Measurements from ENCODE around the gene MMP28.
"Not testable (repeated sequence)": the region's sequence is repeated elsewhere in the genome, so short reads cannot be mapped to it uniquely, and the experiment has no call there.

Gene MMP28

GRCh38 chr17:35765756-35766488 lies 29.5 kb downstream of the MMP28 start:
- DNase-seq: no peak

- DNase-seq: no peak
Observed at GRCh38 chr17:35765086-35765710, 30.2 kb downstream of the MMP28 start.

- DNase-seq: peak; percentile 89
Observed at GRCh38 chr17:35764123-35764991, 31.1 kb downstream of the MMP28 start.

- DNase-seq: no peak
Observed at GRCh38 chr17:35763767-35764122, 31.7 kb downstream of the MMP28 start.

GRCh38 chr17:35761601-35762000 lies 33.8 kb downstream of the MMP28 start:
- DNase-seq: no peak

GRCh38 chr17:35760587-35760986 lies 34.9 kb downstream of the MMP28 start, which contains the start of gene C17orf50:
TSS of gene C17orf50 (plus strand) at chr17:35760887. CDS start at chr17:35760942, 55 bp downstream.
- no peak for DNase-seq

- DNase-seq: no peak
Observed at GRCh38 chr17:35757243-35757642, 38.2 kb downstream of the MMP28 start.

GRCh38 chr17:35752945-35753764 lies 42.3 kb downstream of the MMP28 start, which contains the start of gene GAS2L2:
TSS of gene GAS2L2 (minus strand) at chr17:35753239. CDS start at chr17:35752850, 389 bp downstream.
- DNase-seq: no peak

GRCh38 chr17:35752471-35752870 lies 43.0 kb downstream of the MMP28 start:
- no peak for DNase-seq

- not testable (repeated sequence) for DNase-seq
Observed at GRCh38 chr17:35751541-35751940, 43.9 kb downstream of the MMP28 start.

- no peak for DNase-seq
Observed at GRCh38 chr17:35750526-35751395, 44.7 kb downstream of the MMP28 start.

- no peak for DNase-seq
Observed at GRCh38 chr17:35749560-35750412, 45.7 kb downstream of the MMP28 start.

GRCh38 chr17:35748979-35749378 lies 46.5 kb downstream of the MMP28 start:
- no peak for DNase-seq

- DNase-seq: no peak
Observed at GRCh38 chr17:35748341-35748841, 47.0 kb downstream of the MMP28 start.

GRCh38 chr17:35747540-35748017 lies 47.9 kb downstream of the MMP28 start:
- peak; percentile 83 for DNase-seq

GRCh38 chr17:35745749-35746320 lies 49.6 kb downstream of the MMP28 start:
- no peak for DNase-seq

GRCh38 chr17:35745246-35745645 lies 50.2 kb downstream of the MMP28 start:
- no peak for DNase-seq

GRCh38 chr17:35744830-35745229 lies 50.6 kb downstream of the MMP28 start:
- DNase-seq: no peak

- DNase-seq: no peak
Observed at GRCh38 chr17:35743626-35744328, 51.7 kb downstream of the MMP28 start.
